Middle frontal gyrus (tissue), 1 donor: ENCODE measurements around the gene SERINC2.
"Not testable (repeated sequence)": the region's sequence is repeated elsewhere in the genome, so short reads cannot be mapped to it uniquely, and the experiment has no call there.

ENCODE experiments used
- DNase-seq: peaks from one replicate; pipeline ENCODE4 v3.0.0-alpha.2; 2015; ENCODE audit warnings: low spot score; ENCODE audit errors: extremely low spot score

Gene SERINC2

GRCh38 chr1:31460027-31460426 is 47.0 kb downstream of the SERINC2 start:
- no peak for DNase-seq

GRCh38 chr1:31467005-31467674 is 54.1 kb downstream of the SERINC2 start:
- DNase-seq: no peak

GRCh38 chr1:31470794-31471315 is 57.8 kb downstream of the SERINC2 start:
- DNase-seq: no peak

GRCh38 chr1:31471452-31472313 is 58.7 kb downstream of the SERINC2 start:
- not testable (repeated sequence) for DNase-seq

GRCh38 chr1:31472314-31472651 is 59.3 kb downstream of the SERINC2 start:
- DNase-seq: not testable (repeated sequence)

GRCh38 chr1:31472673-31473072 is 59.7 kb downstream of the SERINC2 start:
- not testable (repeated sequence) for DNase-seq

- not testable (repeated sequence) for DNase-seq
Observed at GRCh38 chr1:31473508-31473907, 60.5 kb downstream of the SERINC2 start.

GRCh38 chr1:31474567-31474966 is 61.6 kb downstream of the SERINC2 start:
- DNase-seq: not testable (repeated sequence)

GRCh38 chr1:31476891-31477846 is 64.2 kb downstream of the SERINC2 start:
- no peak for DNase-seq

- DNase-seq: no peak
Observed at GRCh38 chr1:31478167-31478566, 65.2 kb downstream of the SERINC2 start.

- DNase-seq: no peak
Observed at GRCh38 chr1:31479811-31480210, 66.8 kb downstream of the SERINC2 start.

GRCh38 chr1:31480426-31480825 is 67.4 kb downstream of the SERINC2 start:
- DNase-seq: not testable (repeated sequence)

GRCh38 chr1:31482482-31483011 is 69.5 kb downstream of the SERINC2 start:
- no peak for DNase-seq

GRCh38 chr1:31483012-31483946 is 70.3 kb downstream of the SERINC2 start:
- DNase-seq: no peak
